Endothelial cell of umbilical vein (primary cell): ENCODE results near the gene KIF26A. TPM values are rescaled to one million over a fixed set of nuclear protein-coding genes. Genes with fewer than 3 reads are reported as not detected.

ENCODE experiments used
- BruUV-seq: library from RNA; stranded (reverse); fragments of 400-500 nt; replicated peaks from 2 replicates; lab custom pipeline; 2021; lab: Mats Ljungman, UMichigan
- CTCF ChIA-PET: fragments of 300-600, 350-600 bp; sonication (Branson Sonifier 250); formaldehyde crosslinking; loops from one replicate; lab custom pipeline; 2021; ENCODE audit warnings: antibody characterized with exemption, inconsistent platforms; lab: Charles Lee
- POLR2A ChIA-PET: fragments of 300-600, 350-600 bp; sonication (Branson Sonifier 250); formaldehyde crosslinking; loops from one replicate; lab custom pipeline; 2021; ENCODE audit warnings: antibody characterized with exemption, inconsistent platforms; lab: Charles Lee
- DNase-seq: peaks from one replicate; pipeline ENCODE4 v3.0.0-alpha.2; 2011; ENCODE audit warnings: low read depth, low spot score
- FAIRE-seq: peaks from 2 replicates; lab custom pipeline; 2011; peaks lifted over from hg19 to GRCh38; lab: Jason Lieb, UNC
- H2AFZ ChIP-seq: 2 replicates; pipeline ENCODE4 v1.6.0; 2012; ENCODE audit warnings: low read depth, low read length, control low read depth, inconsistent platforms
- H3K27ac ChIP-seq: 2 replicates; pipeline ENCODE4 v1.5.1; 2011; ENCODE audit warnings: low read depth, mild to moderate bottlenecking, control low read depth, low read length, moderate library complexity; ENCODE audit not compliant: insufficient read depth
- H3K27me3 ChIP-seq, 2 experiments: 2 replicates each; pipeline versions ENCODE4 v1.6.0 to v1.6.1; 2011; ENCODE audit warnings: low read length in 2 of 2, mixed read lengths in 1 of 2; ENCODE audit not compliant: control insufficient read depth in 2 of 2, insufficient read depth in 2 of 2
- H3K36me3 ChIP-seq, 2 experiments: 2 replicates in 1 of 2; 3 replicates in 1 of 2; pipeline ENCODE4 v1.5.1; 2011; ENCODE audit warnings: low read length in 2 of 2, mild to moderate bottlenecking in 1 of 2, moderate library complexity in 1 of 2; ENCODE audit not compliant: control insufficient read depth in 2 of 2, insufficient read depth in 2 of 2; ENCODE audit errors: extremely low read depth in 1 of 2
- H3K4me1 ChIP-seq: 3 replicates; pipeline ENCODE4 v1.5.1; 2011; ENCODE audit warnings: mild to moderate bottlenecking, low read length; ENCODE audit not compliant: control insufficient read depth, insufficient read depth; ENCODE audit errors: extremely low read depth
- H3K4me2 ChIP-seq: 2 replicates; pipeline ENCODE4 v1.6.1; 2011; ENCODE audit warnings: low read length, control low read depth, mixed read lengths; ENCODE audit not compliant: insufficient read depth
- H3K4me3 ChIP-seq, 3 experiments: fragments of 200-600 bp in 1 of 3; sonication (generic), shearing (Covaris generic) in 1 of 3; replicated peaks in 1 of 3; 2 replicates each; pipeline ENCODE4 v1.5.1; 2011 to 2016; ENCODE audit warnings: control low read depth in 3 of 3, low read length in 3 of 3, mild to moderate bottlenecking in 2 of 3, inconsistent platforms in 1 of 3, low read depth in 1 of 3, moderate library complexity in 1 of 3; ENCODE audit not compliant: insufficient read depth in 1 of 3
- H3K79me2 ChIP-seq: 2 replicates; pipeline ENCODE4 v1.6.0; 2012; ENCODE audit warnings: low read length, inconsistent platforms; ENCODE audit not compliant: control insufficient read depth, insufficient read depth
- H3K9ac ChIP-seq: replicated peaks from 2 replicates; pipeline ENCODE3; 2011; ENCODE audit warnings: low read length, control low read depth; ENCODE audit not compliant: insufficient read depth; ENCODE audit errors: extremely low read depth
- H3K9me1 ChIP-seq: replicated peaks from 3 replicates; pipeline ENCODE4 v1.6.0; 2011; ENCODE audit warnings: mild to moderate bottlenecking, low read length; ENCODE audit not compliant: control insufficient read depth, insufficient read depth; ENCODE audit errors: extremely low read depth
- H3K9me3 ChIP-seq: replicated peaks from 2 replicates; pipeline ENCODE4 v1.5.1; 2012; ENCODE audit warnings: low read length, inconsistent platforms; ENCODE audit not compliant: control insufficient read depth, insufficient read depth
- H4K20me1 ChIP-seq: replicated peaks from 2 replicates; pipeline ENCODE3; 2011; ENCODE audit warnings: mild to moderate bottlenecking, low read length; ENCODE audit not compliant: control insufficient read depth, insufficient read depth; ENCODE audit errors: extremely low read depth
- FOS ChIP-seq: IDR thresholded peaks from 2 replicates; pipeline ENCODE4 v1.6.1; 2011; ENCODE audit warnings: mild to moderate bottlenecking, low read length, moderate library complexity, borderline replicate concordance; ENCODE audit not compliant: insufficient read depth
- GATA2 ChIP-seq: IDR thresholded peaks from 2 replicates; pipeline ENCODE4 v1.7.0; 2011; ENCODE audit warnings: low read depth, mild to moderate bottlenecking, moderate library complexity, mixed read lengths, low read length; ENCODE audit not compliant: insufficient read length, insufficient read depth
- JUN ChIP-seq: IDR thresholded peaks from 2 replicates; pipeline ENCODE4 v1.6.1; 2011; ENCODE audit warnings: borderline replicate concordance, low read depth; ENCODE audit not compliant: insufficient read length, insufficient read depth
- MAX ChIP-seq: IDR thresholded peaks from 2 replicates; pipeline ENCODE4 v1.6.1; 2011; ENCODE audit not compliant: insufficient read depth, insufficient read length
- MYC ChIP-seq: IDR thresholded peaks from one replicate; pipeline ENCODE4 v1.6.1; 2011; ENCODE audit warnings: mild to moderate bottlenecking, low read depth, low read length
- POLR2A ChIP-seq: IDR thresholded peaks from 2 replicates; pipeline ENCODE4 v1.6.1; 2012; ENCODE audit warnings: low read depth, mild to moderate bottlenecking, control low read depth, low read length
- POLR2AphosphoS5 ChIP-seq: IDR thresholded peaks from 2 replicates; pipeline ENCODE4 v1.6.1; 2012; ENCODE audit warnings: low read depth, mild to moderate bottlenecking, control low read depth, low read length, moderate library complexity; ENCODE audit not compliant: insufficient read depth
- dilution Hi-C: fragments of 300-500 bp; cut with MboI; formaldehyde crosslinking; loops from one replicate; pipeline ENCODE4 v1.15.0; 2019; ENCODE audit warnings: low sequenced_read_pairs; ENCODE audit not compliant: extremely low pct_ligation_motif_present
- intact Hi-C: fragments of 100-400 bp; cut with micrococcal nuclease; formaldehyde crosslinking; loops from one replicate; pipeline ENCODE4 v1.10.0; 2022
- polyA plus RNA-seq, 4 experiments: library from polyadenylated mRNA; depleted of rRNA in 3 of 4; stranded (reverse) in 3 of 4; unstranded in 1 of 4; fragments of >200 nt; gene quantifications; 2 replicates each; pipeline versions ENCODE4 v1.2.1 to v1.2.3, GENCODE V29; 2011 to 2012; ENCODE audit warnings: missing spikeins in 1 of 4
- total RNA-seq: library from RNA; stranded (reverse); gene quantifications from 2 replicates; pipeline ENCODE4 v1.2.3, GENCODE V29; 2021
- TF ChIP-seq, protein P1 (sequence below), 2 donors: IDR thresholded peaks; 1 replicate in 1 of 2; 2 replicates in 1 of 2; pipeline ENCODE4 v1.5.1; 2011; ENCODE audit warnings: low read length in 2 of 2, mild to moderate bottlenecking in 2 of 2, moderate library complexity in 2 of 2, control low read depth in 1 of 2, inconsistent platforms in 1 of 2, low read depth in 1 of 2; ENCODE audit not compliant: insufficient read depth in 1 of 2; ENCODE audit errors: extremely low read depth in 1 of 2

KIF26A gene
- total and polyA plus RNA-seq, 2 donors (not counting 3 experiments of a cell fraction or from before 2014, with no cell fraction given) = 3.6 to 10.7 TPM

GRCh38 chr14:104166698-104167097, 28.3 kb downstream of the KIF26A start:
- no peaks in the 10 kb centered on the region for H3K4me1 ChIP-seq
- dilution Hi-C loops = no loop called here
- intact Hi-C loops = no loop called here
- FAIRE-seq (no peak), DNase-seq (no peak)
- no peak for TF ChIP-seq MYC
- H3K27me3 ChIP-seq = no peaks in the 10 kb centered on the region
- H3K36me3 ChIP-seq = no peaks in the 10 kb centered on the region
- H3K79me2 ChIP-seq = no peaks in the 10 kb centered on the region
- H3K4me2 ChIP-seq = no peak overlapping the region
- H3K9me1 ChIP-seq = no peaks in the 10 kb centered on the region
- no peak overlapping the region for H3K4me3 ChIP-seq
- H3K9me3 ChIP-seq = no peaks in the 10 kb centered on the region
- ChIA-PET CTCF (no interaction called here), POLR2A (no interaction called here)
- H3K27ac ChIP-seq = no peak overlapping the region
- H3K9ac ChIP-seq = no peak overlapping the region
- no peak overlapping the region for H2AFZ ChIP-seq
- no peaks in the 10 kb centered on the region for H4K20me1 ChIP-seq
- no TSS peak for BruUV-seq

- Histone ChIP-seq H3K9me1 (no peaks in the 10 kb centered on the region), H3K27ac (no peak overlapping the region), H3K27me3 (no peaks in the 10 kb centered on the region), H3K4me2 (no peak overlapping the region), H3K9ac (no peak overlapping the region), H3K9me3 (no peaks in the 10 kb centered on the region), H3K36me3 (no peaks in the 10 kb centered on the region), H4K20me1 (no peaks in the 10 kb centered on the region), H3K4me1 (no peaks in the 10 kb centered on the region), H3K4me3 (no peak overlapping the region), H3K79me2 (no peaks in the 10 kb centered on the region), H2AFZ (no peak overlapping the region)
- DNase-seq (no peak), FAIRE-seq (no peak)
- POLR2A ChIA-PET = no interaction called here
- intact Hi-C loops = no loop called here
- TF ChIP-seq POLR2A (no peak), JUN (no peak), MYC (no peak), FOS (no peak), MAX (no peak), GATA2 (no peak), POLR2AphosphoS5 (no peak)
- TF ChIP-seq, protein P1, sequence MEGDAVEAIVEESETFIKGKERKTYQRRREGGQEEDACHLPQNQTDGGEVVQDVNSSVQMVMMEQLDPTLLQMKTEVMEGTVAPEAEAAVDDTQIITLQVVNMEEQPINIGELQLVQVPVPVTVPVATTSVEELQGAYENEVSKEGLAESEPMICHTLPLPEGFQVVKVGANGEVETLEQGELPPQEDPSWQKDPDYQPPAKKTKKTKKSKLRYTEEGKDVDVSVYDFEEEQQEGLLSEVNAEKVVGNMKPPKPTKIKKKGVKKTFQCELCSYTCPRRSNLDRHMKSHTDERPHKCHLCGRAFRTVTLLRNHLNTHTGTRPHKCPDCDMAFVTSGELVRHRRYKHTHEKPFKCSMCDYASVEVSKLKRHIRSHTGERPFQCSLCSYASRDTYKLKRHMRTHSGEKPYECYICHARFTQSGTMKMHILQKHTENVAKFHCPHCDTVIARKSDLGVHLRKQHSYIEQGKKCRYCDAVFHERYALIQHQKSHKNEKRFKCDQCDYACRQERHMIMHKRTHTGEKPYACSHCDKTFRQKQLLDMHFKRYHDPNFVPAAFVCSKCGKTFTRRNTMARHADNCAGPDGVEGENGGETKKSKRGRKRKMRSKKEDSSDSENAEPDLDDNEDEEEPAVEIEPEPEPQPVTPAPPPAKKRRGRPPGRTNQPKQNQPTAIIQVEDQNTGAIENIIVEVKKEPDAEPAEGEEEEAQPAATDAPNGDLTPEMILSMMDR (IDR thresholded peaks at IDR 0.05; ENCODE audit: extremely low read depth in 1 of 2, insufficient read depth in 1 of 2, low read depth in 1 of 2, low read length in 2 of 2) = no peak
- CTCF ChIA-PET = interaction anchor here (1.2 kb wide), 1 partner anchor 31 kb away, joined by 5 read pairs; no protein-coding TSS in a partner anchor
- no TSS peak for BruUV-seq
- dilution Hi-C loops = no loop called here
These were observed 30.2 kb downstream of the KIF26A start for GRCh38 chr14:104168603-104169002.
